GM18951 (cell line): ENCODE measurements around the gene P2RY8.
"Not testable (repeated sequence)": the region's sequence is repeated elsewhere in the genome, so short reads cannot be mapped to it uniquely, and the experiment has no call there.

Source experiments
- POLR2A ChIP-seq: IDR thresholded peaks from 4 replicates; pipeline ENCODE4 v1.6.1; 2011; ENCODE audit warnings: mild to moderate bottlenecking; ENCODE audit not compliant: insufficient read length, insufficient read depth; ENCODE audit errors: extremely low read depth
- in situ Hi-C: fragments of 300-500 bp; cut with MboI; formaldehyde crosslinking; loops from one replicate; pipeline ENCODE4 v1.12.0; 2022; ENCODE audit warnings: low sequenced_read_pairs, mixed read lengths, inconsistent platforms; ENCODE audit not compliant: unreplicated experiment

Gene P2RY8

GRCh38 chrX:1537031-1537715 is at the start of gene P2RY8:
Gene P2RY8 (minus strand): TSS chrX:1537185. CDS start chrX:1466558, 70,627 bp downstream.
- in situ Hi-C loops = no loop called here
- peak; percentile 76 for TF ChIP-seq POLR2A

- no peak for TF ChIP-seq POLR2A
- in situ Hi-C loops = no loop called here
These were observed 47.4 kb upstream of the P2RY8 start for GRCh38 chrX:1584237-1585011.

- TF ChIP-seq POLR2A = no peak
- in situ Hi-C loops = no loop called here
These were observed 45.9 kb upstream of the P2RY8 start for GRCh38 chrX:1582686-1583437.

GRCh38 chrX:1581132-1581531 is 44.1 kb upstream of the P2RY8 start:
- in situ Hi-C loops = no loop called here
- TF ChIP-seq POLR2A = no peak

GRCh38 chrX:1578511-1579173 is 41.7 kb upstream of the P2RY8 start:
- in situ Hi-C loops = no loop called here

GRCh38 chrX:1577845-1578244 is 40.9 kb upstream of the P2RY8 start:
- TF ChIP-seq POLR2A = no peak
- in situ Hi-C loops = no loop called here

More at GRCh38 chrX:1578511-1579173, 41.7 kb upstream of the P2RY8 start:
- no peak for TF ChIP-seq POLR2A

- in situ Hi-C loops = no loop called here
- no peak for TF ChIP-seq POLR2A
These were observed 39.4 kb upstream of the P2RY8 start for GRCh38 chrX:1576201-1576992.

- in situ Hi-C loops = not testable (repeated sequence)
These were observed 37.2 kb upstream of the P2RY8 start for GRCh38 chrX:1574181-1574580.

- in situ Hi-C loops = no loop called here
- no peak for TF ChIP-seq POLR2A
These were observed 28.0 kb upstream of the P2RY8 start for GRCh38 chrX:1564750-1565683.

- in situ Hi-C loops = not testable (repeated sequence)
These were observed 27.1 kb upstream of the P2RY8 start for GRCh38 chrX:1564077-1564476.

GRCh38 chrX:1561164-1561563 is 24.2 kb upstream of the P2RY8 start:
- no peak for TF ChIP-seq POLR2A
- in situ Hi-C loops = no loop called here
